Measurements from ENCODE around the gene STAT5A.
A peak's percentile ranks its signal among the peaks of the same experiment; 100 is the strongest.
"Not testable (repeated sequence)": the region's sequence is repeated elsewhere in the genome, so short reads cannot be mapped to it uniquely, and the experiment has no call there.

STAT5A gene

GRCh38 chr17:42354956-42355843, 66.9 kb downstream of the STAT5A start:
- no peak for DNase-seq (ENCODE audit: extremely low spot score, insufficient read length, low read depth)
- FAIRE-seq: peak; percentile 26

DNA sequence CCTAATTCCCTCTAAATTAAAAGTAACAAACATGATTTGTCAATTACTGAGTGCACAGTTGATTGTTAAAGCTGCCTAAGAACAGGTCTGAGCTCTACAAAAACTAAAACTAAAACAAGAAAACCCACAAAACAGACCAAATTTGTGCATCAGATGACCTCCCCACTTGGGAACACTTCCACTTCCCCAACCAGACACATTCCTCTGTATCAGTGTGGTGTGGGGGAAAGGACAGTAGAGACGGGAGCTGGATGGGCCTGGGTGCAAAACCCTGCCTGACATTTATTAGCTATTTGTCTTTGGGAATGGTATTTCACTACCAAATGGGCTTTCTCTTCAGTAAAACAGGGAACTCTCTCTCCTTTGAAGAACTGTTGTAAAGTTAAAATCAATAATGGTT, 70.1 kb downstream of the STAT5A start:
- no peak for DNase-seq (ENCODE audit: extremely low spot score, insufficient read length, low read depth)
- FAIRE-seq: no peak

DNA sequence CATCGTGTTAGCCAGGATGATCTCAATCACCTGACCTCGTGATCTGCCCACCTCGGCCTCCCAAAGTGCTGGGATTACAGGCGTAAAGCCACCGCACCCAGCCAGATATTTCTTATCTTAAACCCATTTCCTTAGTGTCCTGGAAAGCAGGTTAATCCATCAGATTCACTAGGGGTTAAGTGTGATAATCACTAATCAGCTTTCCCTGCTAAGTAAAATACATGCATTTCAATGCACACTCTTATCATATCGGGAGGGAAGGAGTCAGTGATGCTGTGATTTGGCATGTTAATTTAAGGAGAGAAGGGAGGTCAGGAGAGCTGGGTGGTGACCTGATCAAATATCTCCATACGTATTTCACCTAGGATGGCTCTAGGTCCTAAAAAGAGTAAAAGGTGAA, 70.8 kb downstream of the STAT5A start:
- DNase-seq (ENCODE audit: extremely low spot score, insufficient read length, low read depth) (no peak), FAIRE-seq (no peak)

DNA sequence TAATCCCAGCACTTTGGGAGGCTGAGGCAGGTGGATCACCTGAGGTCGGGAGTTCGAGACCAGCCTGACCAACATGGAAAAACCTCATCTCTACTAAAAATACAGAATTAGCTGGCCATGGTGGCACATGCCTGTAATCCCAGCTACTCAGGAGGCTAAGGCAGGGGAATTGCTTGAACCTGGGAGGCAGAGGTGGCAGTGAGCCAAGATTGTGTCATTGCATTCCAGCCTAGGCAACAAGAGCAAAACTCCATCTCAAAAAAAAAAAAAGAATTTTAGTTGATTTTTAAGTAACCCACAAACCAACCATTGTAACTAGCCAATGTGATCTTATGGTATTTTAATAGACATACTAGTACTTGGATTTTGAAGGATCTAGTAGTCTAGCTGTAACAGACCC, 72.1 kb downstream of the STAT5A start:
- FAIRE-seq; DNase-seq (ENCODE audit: extremely low spot score, insufficient read length, low read depth): not testable (repeated sequence)
